Activated CD4-positive, alpha-beta T cell treated with anti-CD3 and anti-CD28 coated beads for 36 hours (primary cell): ENCODE results near the gene MGME1. TPM values are rescaled to one million over a fixed set of nuclear protein-coding genes. Genes with fewer than 3 reads are reported as not detected.
A peak's percentile ranks its signal among the peaks of the same experiment; 100 is the strongest.

Source experiments
- ATAC-seq: fragments of 200-7000 bp; cut with Tn5 transposase; one replicate; pipeline ENCODE4 v1.10.0; 2021; ENCODE audit warnings: mild to moderate bottlenecking, moderate library complexity
- CTCF ChIA-PET: fragments of 350-600 bp; sonication (Branson Sonifier 250); formaldehyde crosslinking; loops from one replicate; lab custom pipeline; 2021; ENCODE audit warnings: antibody characterized with exemption; lab: Charles Lee
- POLR2A ChIA-PET: fragments of 350-600 bp; sonication (Branson Sonifier 250); formaldehyde crosslinking; loops from one replicate; lab custom pipeline; 2021; ENCODE audit warnings: antibody characterized with exemption, inconsistent platforms; lab: Charles Lee
- DNase-seq: peaks from one replicate; pipeline ENCODE4 v3.0.0-alpha.2; 2020
- H3K27ac Mint-ChIP-seq: one replicate; pipeline ENCODE4 v1.8.0; 2021; ENCODE audit warnings: mixed read lengths
- H3K27me3 Mint-ChIP-seq: one replicate; pipeline ENCODE4 v1.8.0; 2021; ENCODE audit warnings: mixed read lengths
- H3K36me3 Mint-ChIP-seq: one replicate; pipeline ENCODE4 v1.8.0; 2021; ENCODE audit warnings: low read depth, mixed read lengths
- H3K4me1 Mint-ChIP-seq: one replicate; pipeline ENCODE4 v1.8.0; 2021; ENCODE audit warnings: mixed read lengths
- H3K4me3 Mint-ChIP-seq: one replicate; pipeline ENCODE4 v1.8.0; 2021; ENCODE audit warnings: mild to moderate bottlenecking, moderate library complexity, mixed read lengths
- H3K9me3 Mint-ChIP-seq: one replicate; pipeline ENCODE4 v1.8.0; 2021; ENCODE audit warnings: low read depth, mixed read lengths
- intact Hi-C, 2 experiments: fragments of 100-400 bp; cut with DNase I in 1 of 2; cut with micrococcal nuclease in 1 of 2; formaldehyde crosslinking; loops; one replicate each; pipeline versions ENCODE4 v1.14.2 to v1.15.1; 2022 to 2024; cut with DNase I, micrococcal nuclease
- total RNA-seq, 2 experiments: library from RNA; stranded (reverse); gene quantifications; one replicate each; pipeline ENCODE4 v1.2.3, GENCODE V29; 2021

The MGME1 gene
- total RNA-seq, 2 experiments from 2014 or later, result 24.1 to 29.7 TPM

DNA sequence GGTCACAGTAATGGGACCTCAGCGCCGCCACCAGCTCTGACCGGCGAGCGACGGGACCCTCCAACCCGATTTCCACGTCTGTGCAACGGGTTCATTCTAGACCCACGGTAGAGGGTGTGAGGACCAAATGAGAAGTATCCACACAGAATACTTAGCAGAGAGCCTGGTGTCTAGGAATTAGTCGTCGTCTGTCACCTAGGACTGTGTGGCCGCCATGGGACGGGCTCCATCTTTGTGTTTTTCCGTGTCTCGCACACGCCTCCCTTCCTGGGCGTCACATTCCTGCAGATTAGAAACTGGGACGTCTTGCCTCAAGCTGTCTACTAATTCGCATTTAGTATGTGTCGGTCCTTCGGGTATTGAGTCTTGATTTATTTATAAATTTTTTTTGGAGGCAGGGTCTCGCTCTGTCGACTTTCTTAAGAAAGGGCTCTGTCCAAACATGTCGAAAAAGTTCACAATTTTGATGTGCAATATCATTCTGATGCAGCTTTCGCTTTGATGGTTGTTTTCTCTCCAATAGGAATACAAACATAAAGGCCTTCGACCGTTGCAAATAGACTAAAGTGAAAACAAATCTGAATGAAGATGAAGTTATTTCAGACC, 563 bp downstream of the MGME1 start:
- ChIA-PET POLR2A (interaction anchor here (1.2 to 1.8 kb wide), 2 partner anchors 11 to 287 kb away, joined by 3 to 6 read pairs; partner anchors contain the start of gene RRBP1), CTCF (interaction anchor here (0.6 to 3.0 kb wide), 6 partner anchors 13 to 640 kb away, joined by 3 to 11 read pairs (median 7); no protein-coding TSS in a partner anchor)
- peak; percentile 15 for ATAC-seq
- Mint-ChIP-seq H3K36me3 (peaks cover 78% of the 10 kb centered on the region), H3K27ac (peak overlapping the region; percentile 96), H3K27me3 (no peaks in the 10 kb centered on the region), H3K4me1 (peaks cover 48% of the 10 kb centered on the region), H3K9me3 (no peaks in the 10 kb centered on the region), H3K4me3 (peak overlapping the region; percentile 87)
- DNase-seq, result peak; percentile 71
- intact Hi-C loops, result loop anchor here (1.0 to 10.0 kb wide), 10 partner anchors 23 to 595 kb away; partner anchors contain the start of genes SEC23B (in 2 of the 2), ZNF133 (in 2 of the 2), DSTN (in 1 of the 2) and SMIM26 (in 1 of the 2)

DNA sequence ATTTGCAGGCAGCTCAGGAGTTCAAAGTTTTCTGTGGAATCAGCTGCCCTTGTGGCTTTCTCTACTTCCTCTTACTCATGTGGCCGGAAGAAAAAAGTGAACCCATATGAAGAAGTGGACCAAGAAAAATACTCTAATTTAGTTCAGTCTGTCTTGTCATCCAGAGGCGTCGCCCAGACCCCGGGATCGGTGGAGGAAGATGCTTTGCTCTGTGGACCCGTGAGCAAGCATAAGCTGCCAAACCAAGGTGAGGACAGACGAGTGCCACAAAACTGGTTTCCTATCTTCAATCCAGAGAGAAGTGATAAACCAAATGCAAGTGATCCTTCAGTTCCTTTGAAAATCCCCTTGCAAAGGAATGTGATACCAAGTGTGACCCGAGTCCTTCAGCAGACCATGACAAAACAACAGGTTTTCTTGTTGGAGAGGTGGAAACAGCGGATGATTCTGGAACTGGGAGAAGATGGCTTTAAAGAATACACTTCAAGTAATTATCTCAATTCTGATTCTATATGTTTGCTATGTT, 1.1 kb downstream of the MGME1 start:
- Mint-ChIP-seq H3K36me3 (peaks cover 75% of the 10 kb centered on the region), H3K27ac (peak overlapping the region; percentile 96), H3K4me1 (peaks cover 46% of the 10 kb centered on the region), H3K27me3 (no peaks in the 10 kb centered on the region), H3K9me3 (no peaks in the 10 kb centered on the region), H3K4me3 (peak overlapping the region; percentile 87)
- CTCF ChIA-PET, result interaction anchor here (0.8 to 3.0 kb wide), 6 partner anchors 14 to 319 kb away, joined by 3 to 11 read pairs (median 7); partner anchors contain the start of gene ZNF133
- peak; percentile 47 for DNase-seq
- POLR2A ChIA-PET, result interaction anchor here (0.7 to 1.8 kb wide), 3 partner anchors 11 to 530 kb away, joined by 3 to 6 read pairs (median 4); partner anchors contain the start of gene RRBP1
- intact Hi-C loops, result loop anchor here (1.0 to 10.0 kb wide), 10 partner anchors 22 to 595 kb away; partner anchors contain the start of genes SEC23B (in 2 of the 2), ZNF133 (in 2 of the 2), DSTN (in 1 of the 2) and SMIM26 (in 1 of the 2)
- ATAC-seq, result no peak

DNA sequence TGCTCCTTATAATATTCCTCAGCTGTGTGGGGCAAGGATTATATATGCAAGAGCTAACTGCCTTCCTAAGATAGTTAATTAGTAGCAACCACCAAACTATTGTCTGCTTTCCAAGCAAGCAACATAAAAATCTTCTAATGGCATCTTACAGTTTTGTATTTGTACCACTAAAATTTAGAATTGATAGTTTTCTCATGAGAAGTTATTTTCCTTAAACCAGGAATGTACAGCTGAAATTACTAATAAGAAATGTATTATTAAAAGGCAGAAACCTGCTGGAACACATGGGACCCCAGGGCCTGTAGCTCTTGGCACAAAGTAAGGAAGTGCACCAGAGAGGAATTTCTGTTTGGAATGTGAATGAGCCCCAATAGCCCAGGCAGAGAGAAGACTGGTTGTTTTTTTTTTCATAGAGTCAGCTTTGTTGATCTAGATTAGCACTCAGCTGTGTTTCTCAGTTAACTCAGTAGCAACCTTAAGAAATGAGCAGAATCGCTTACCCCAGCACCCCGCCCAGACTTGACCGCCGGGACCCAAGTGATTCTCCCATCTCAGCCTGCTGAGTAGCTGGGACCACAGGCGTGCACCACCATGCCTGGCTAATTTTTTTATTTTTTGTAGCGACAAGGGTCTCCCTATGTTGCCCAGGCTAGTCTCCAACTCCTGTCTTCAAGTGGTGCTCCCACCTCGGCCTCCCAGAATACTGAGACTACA, 2.6 kb downstream of the MGME1 start:
- H3K4me1 Mint-ChIP-seq, result peaks cover 41% of the 10 kb centered on the region
- H3K4me3 Mint-ChIP-seq, result peak overlapping the region; percentile 87
- H3K27ac Mint-ChIP-seq, result peak overlapping the region; percentile 25
- POLR2A ChIA-PET, result interaction anchor here (0.7 kb wide), 4 partner anchors 21 to 323 kb away, joined by 3 to 11 read pairs (median 5); no protein-coding TSS in a partner anchor
- H3K27me3 Mint-ChIP-seq, result no peaks in the 10 kb centered on the region
- peaks cover 69% of the 10 kb centered on the region for H3K36me3 Mint-ChIP-seq
- intact Hi-C loops, result no loop called here
- no peaks in the 10 kb centered on the region for H3K9me3 Mint-ChIP-seq
- ATAC-seq (no peak), DNase-seq (no peak)
- CTCF ChIA-PET, result interaction anchor here (0.5 to 3.0 kb wide), 6 partner anchors 10 to 526 kb away, joined by 3 to 11 read pairs (median 8); no protein-coding TSS in a partner anchor

DNA sequence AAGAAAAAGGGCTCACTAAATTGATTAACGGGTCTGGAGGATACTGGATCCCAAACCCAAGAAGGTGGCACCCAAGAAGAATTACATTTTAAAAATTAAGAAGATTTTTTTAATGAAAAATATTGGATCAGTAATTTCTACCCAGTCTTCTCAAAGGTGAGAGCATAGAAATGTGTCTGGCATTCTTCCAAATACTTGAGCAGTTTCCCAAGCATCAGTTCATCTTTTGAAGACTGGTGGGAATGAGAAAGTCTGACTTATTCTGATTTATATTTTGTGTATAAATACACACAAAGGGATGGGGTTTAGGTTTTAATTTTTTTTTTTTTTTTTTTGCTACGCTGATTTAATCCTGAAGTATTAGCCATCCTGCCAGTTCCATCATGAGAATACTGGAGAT, 3.3 kb downstream of the MGME1 start:
- ChIA-PET CTCF (interaction anchor here (3.0 kb wide), 1 partner anchor 23 kb away, joined by 8 read pairs; no protein-coding TSS in a partner anchor), POLR2A (no interaction called here)
- ATAC-seq (no peak), DNase-seq (no peak)
- Mint-ChIP-seq H3K9me3 (no peaks in the 10 kb centered on the region), H3K27me3 (no peaks in the 10 kb centered on the region), H3K4me3 (peak overlapping the region; percentile 87), H3K27ac (peak overlapping the region; percentile 25), H3K36me3 (peaks cover 64% of the 10 kb centered on the region), H3K4me1 (peaks cover 39% of the 10 kb centered on the region)
- intact Hi-C loops, result no loop called here

DNA sequence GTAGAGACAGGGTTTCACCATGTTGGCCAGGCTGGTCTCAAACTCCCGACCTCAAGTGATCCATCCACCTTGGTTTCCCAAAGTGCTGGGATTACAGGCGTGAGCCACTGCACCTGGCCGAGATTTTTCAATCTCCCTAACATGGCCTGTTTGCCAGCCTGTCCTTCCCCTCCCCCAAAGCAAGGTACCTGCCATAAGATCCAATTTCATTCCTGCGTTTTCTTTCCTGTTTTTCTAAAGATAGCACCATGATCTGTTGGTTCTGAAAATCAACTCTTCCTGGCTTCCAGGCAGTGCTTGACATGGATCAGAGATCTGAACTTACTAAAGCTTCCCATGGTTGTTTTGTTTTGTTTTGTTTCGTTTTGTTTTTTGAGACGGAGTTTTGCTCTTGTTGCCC, 7.5 kb downstream of the MGME1 start:
- Mint-ChIP-seq H3K9me3 (no peaks in the 10 kb centered on the region), H3K27me3 (no peaks in the 10 kb centered on the region), H3K27ac (no peak overlapping the region), H3K4me1 (peaks cover 33% of the 10 kb centered on the region), H3K36me3 (peaks cover 49% of the 10 kb centered on the region), H3K4me3 (no peak overlapping the region)
- intact Hi-C loops, result no loop called here
- ATAC-seq, result no peak
- CTCF ChIA-PET, result interaction anchor here (0.6 to 1.1 kb wide), 3 partner anchors 8 to 72 kb away, joined by 3 read pairs; no protein-coding TSS in a partner anchor
- DNase-seq, result no peak
- POLR2A ChIA-PET, result interaction anchor here (1.8 kb wide), 1 partner anchor 21 kb away, joined by 5 read pairs; no protein-coding TSS in a partner anchor

DNA sequence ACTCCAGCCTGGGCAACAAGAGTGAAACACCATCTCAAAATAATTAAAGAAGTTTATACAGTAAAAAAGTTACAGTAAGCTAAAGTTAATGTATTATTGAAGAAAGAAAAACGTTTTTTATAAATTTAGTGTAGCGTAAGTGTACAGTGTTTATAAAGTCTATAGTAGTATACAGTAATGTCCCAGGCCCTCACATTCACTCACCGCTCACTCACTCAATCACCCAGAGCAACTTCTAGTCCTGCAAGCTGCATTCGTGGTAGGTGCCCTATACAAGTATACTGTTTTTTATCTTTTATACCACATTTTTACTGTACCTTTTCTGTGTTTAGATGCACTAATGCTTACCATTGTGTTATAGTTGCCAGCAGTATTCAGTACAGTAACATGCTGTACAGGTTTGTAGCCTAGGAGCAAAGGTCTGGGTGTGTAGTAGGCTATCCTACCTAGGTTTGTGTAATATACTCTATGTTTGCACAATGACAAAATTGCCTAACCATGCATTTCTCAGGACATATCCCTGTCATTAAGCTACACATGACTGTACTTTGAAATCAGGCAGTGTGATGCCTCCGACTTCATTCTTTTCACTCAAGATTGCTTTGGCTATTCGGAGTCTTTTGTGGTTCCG, 16.7 kb downstream of the MGME1 start:
- DNase-seq, result no peak
- CTCF ChIA-PET, result interaction anchor here (0.6 to 0.9 kb wide), 2 partner anchors 10 to 340 kb away, joined by 3 read pairs; no protein-coding TSS in a partner anchor
- peaks cover 32% of the 10 kb centered on the region for H3K36me3 Mint-ChIP-seq
- no peak overlapping the region for H3K27ac Mint-ChIP-seq
- H3K9me3 Mint-ChIP-seq, result no peaks in the 10 kb centered on the region
- intact Hi-C loops, result no loop called here
- no peak overlapping the region for H3K4me3 Mint-ChIP-seq
- ATAC-seq, result no peak
- no peaks in the 10 kb centered on the region for H3K27me3 Mint-ChIP-seq
- POLR2A ChIA-PET, result no interaction called here
- H3K4me1 Mint-ChIP-seq, result peaks cover 12% of the 10 kb centered on the region

DNA sequence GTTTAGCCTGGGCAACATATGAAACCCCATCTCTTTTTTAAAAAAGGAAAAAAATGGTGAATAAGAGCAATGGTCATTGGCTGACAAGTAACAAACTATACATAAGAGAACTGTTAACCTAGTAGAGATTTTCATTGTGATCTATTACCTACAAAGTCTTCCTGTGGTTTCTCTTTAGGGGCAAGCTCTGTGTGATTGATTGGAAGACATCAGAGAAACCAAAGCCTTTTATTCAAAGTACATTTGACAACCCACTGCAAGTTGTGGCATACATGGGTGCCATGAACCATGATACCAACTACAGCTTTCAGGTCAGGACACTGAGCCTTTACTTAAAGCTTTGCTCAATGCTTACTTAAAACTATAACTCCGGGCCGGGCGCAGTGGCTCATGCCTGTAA, 19.2 kb downstream of the MGME1 start:
- ATAC-seq (no peak), DNase-seq (no peak)
- peaks cover 24% of the 10 kb centered on the region for H3K4me1 Mint-ChIP-seq
- H3K4me3 Mint-ChIP-seq, result no peak overlapping the region
- ChIA-PET POLR2A (interaction anchor here (1.0 kb wide), 1 partner anchor 21 kb away, joined by 4 read pairs; no protein-coding TSS in a partner anchor), CTCF (interaction anchor here (0.5 to 1.9 kb wide), 3 partner anchors 18 to 293 kb away, joined by 3 to 8 read pairs (median 3); no protein-coding TSS in a partner anchor)
- intact Hi-C loops, result no loop called here
- H3K27ac Mint-ChIP-seq, result no peak overlapping the region
- no peaks in the 10 kb centered on the region for H3K27me3 Mint-ChIP-seq
- H3K36me3 Mint-ChIP-seq, result peaks cover 29% of the 10 kb centered on the region
- no peaks in the 10 kb centered on the region for H3K9me3 Mint-ChIP-seq

DNA sequence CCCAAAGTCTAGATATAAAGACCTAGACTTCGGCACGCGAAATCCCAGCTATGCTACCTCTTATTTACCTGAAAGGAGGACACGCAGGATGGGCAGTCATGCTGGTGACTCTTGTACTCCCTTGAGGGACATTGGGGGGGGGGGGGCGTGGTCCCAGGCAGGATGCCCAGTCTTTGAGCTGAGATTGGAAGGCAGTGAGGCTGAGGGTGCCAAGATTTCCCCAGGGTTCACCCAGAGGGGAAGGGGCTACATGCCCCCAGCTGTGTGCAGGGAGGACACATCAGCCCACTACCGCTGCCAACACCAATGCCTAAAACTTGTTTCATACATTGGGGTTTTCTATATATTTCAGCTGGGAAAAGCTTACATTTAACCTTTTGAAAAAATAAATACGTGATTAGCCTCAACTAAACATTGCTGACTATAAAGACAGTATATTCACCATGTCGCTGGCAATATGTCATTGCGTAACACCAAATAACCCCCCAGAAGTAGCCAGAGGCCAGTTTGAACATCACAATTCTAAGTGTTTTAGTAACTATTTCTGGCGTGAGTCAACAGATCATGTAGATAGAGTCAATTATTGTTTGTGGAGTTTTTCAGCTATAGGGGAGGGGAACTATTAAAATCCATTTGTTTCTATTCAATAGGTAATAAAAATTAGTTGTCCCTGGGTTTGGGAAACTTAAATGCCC, 21.6 kb downstream of the MGME1 start:
- POLR2A ChIA-PET, result no interaction called here
- H3K4me1 Mint-ChIP-seq, result peaks cover 31% of the 10 kb centered on the region
- CTCF ChIA-PET, result interaction anchor here (0.9 to 2.1 kb wide), 3 partner anchors 8 to 51 kb away, joined by 3 to 5 read pairs (median 4); no protein-coding TSS in a partner anchor
- DNase-seq (no peak), ATAC-seq (no peak)
- H3K27ac Mint-ChIP-seq, result no peak overlapping the region
- H3K36me3 Mint-ChIP-seq, result peaks cover 20% of the 10 kb centered on the region
- H3K9me3 Mint-ChIP-seq, result no peaks in the 10 kb centered on the region
- intact Hi-C loops, result loop anchor here (5.0 to 10.0 kb wide), 5 partner anchors 33 to 514 kb away; partner anchors contain the start of genes BFSP1 (in 1 of the 2), KAT14 (in 1 of the 2), PET117 (in 1 of the 2) and SEC23B (in 1 of the 2)
- no peak overlapping the region for H3K4me3 Mint-ChIP-seq
- no peaks in the 10 kb centered on the region for H3K27me3 Mint-ChIP-seq

DNA sequence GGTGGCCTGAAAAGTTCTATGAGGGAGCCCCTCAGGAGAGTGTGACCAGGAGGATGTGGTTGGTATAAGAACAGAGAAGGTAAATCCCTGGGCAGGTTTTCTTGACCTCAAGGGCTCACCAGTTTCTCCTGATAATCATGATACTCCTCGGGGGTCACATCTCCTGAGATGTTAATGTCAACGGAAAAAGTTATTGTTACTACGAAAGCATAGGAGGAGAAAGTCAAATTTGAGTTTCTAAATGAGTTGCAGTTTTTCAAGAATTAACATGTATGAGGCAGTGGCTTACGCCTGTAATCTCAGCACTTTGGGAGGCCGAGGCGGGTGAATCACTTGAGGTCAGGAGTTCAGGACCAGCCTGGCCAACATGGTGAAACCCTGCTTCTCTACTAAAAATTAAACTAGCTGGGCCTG, 23.4 kb downstream of the MGME1 start:
- ATAC-seq (peak; percentile 87), DNase-seq (peak; percentile 77)
- H3K36me3 Mint-ChIP-seq, result peaks cover 18% of the 10 kb centered on the region
- H3K4me3 Mint-ChIP-seq, result peak overlapping the region; percentile 46
- POLR2A ChIA-PET, result interaction anchor here (1.0 kb wide), 1 partner anchor 21 kb away, joined by 6 read pairs; no protein-coding TSS in a partner anchor
- CTCF ChIA-PET, result interaction anchor here (0.9 to 2.5 kb wide), 2 partner anchors 19 to 22 kb away, joined by 3 to 11 read pairs; no protein-coding TSS in a partner anchor
- no peaks in the 10 kb centered on the region for H3K9me3 Mint-ChIP-seq
- H3K27ac Mint-ChIP-seq, result peak overlapping the region; percentile 70
- no peaks in the 10 kb centered on the region for H3K27me3 Mint-ChIP-seq
- peaks cover 37% of the 10 kb centered on the region for H3K4me1 Mint-ChIP-seq
- intact Hi-C loops, result loop anchor here (1.0 to 10.0 kb wide), 11 partner anchors 23 to 513 kb away; partner anchors contain the start of genes MGME1 (in 2 of the 2), BFSP1 (in 1 of the 2), KAT14 (in 1 of the 2) and PET117 (in 1 of the 2)
